ENCODE results near the gene RINL.
A peak's percentile ranks its signal among the peaks of the same experiment; 100 is the strongest.

Gene RINL

GRCh38 chr19:38848299-38849146 is 29.6 kb downstream of the RINL start:
- no peak for DNase-seq

DNA sequence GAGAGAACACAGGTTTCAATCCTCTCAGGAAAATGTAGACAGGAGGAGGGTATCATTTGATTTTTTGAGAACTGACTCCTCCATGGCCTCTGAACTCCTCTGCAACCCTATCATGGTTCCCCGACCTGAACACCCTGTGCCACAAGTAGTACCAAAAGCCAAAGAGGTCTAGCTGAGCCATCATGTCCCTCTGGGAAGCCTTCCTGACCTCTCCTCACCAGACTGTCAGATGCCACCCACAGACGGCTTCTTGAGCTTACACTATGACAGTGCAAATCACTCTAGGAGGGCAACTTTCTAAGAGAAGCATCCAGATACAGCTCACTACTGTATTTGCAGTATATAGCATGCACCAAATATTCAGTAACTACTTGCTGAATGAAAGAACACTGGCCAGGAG is 32.0 kb downstream of the RINL start:
- DNase-seq = no peak

GRCh38 chr19:38845374-38846024 is 32.6 kb downstream of the RINL start:
- no peak for DNase-seq

DNA sequence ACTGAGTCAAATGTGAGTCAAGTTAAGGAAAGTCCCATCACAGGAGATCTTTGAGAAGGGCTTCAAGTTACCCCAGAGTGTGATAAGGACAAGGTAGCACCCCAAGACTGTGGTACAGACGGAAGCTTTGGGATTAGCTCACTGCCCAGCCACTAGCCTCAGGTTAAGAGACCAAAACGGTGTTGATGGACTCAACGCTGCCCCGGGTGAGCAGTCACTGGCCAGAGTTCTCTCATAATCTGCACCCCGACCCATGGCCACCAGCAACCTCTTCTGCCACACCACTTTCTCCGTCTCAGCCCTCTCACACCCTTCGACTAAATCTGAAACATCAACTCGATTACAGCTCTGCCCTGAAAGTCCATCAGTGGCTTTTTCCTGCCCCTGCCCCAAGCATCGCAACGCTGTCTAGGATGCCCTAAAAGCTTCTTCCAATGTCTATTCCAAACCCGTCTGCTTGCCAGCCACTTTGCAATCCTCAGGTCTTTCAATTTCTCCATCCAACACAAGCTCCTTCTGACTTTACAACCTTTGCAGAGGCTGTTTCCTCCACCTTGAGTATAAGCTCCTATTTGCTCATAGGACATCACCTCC is 33.9 kb downstream of the RINL start:
- DNase-seq = no peak

DNA sequence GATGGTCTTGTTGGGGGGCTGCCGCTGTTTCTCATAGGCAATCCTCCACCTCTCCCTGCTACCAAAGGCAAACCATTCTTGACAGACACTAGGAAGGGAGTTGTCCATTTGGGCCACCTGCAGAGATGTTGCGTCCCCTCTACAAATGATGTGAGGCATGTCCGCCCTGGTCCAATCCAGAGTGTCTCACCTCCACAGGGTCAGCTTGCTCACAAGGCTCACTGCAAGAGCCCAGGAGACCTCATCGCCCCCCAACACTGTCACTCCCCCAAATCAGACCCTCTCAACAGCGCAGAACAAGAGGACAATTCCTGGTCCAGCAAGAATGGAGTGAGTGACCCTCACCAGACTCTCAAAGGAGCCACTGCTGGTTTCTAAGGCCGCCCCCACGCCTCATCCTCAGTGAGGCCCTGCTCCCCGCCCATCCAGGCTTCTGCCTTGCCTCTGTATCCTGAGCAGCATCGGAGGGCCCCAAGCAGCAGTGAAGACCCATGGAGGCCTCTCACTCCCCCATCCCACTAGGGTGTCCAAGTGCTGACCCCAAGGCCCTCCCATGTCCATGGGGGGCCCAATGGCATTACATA is 34.8 kb downstream of the RINL start:
- DNase-seq = no peak

DNA sequence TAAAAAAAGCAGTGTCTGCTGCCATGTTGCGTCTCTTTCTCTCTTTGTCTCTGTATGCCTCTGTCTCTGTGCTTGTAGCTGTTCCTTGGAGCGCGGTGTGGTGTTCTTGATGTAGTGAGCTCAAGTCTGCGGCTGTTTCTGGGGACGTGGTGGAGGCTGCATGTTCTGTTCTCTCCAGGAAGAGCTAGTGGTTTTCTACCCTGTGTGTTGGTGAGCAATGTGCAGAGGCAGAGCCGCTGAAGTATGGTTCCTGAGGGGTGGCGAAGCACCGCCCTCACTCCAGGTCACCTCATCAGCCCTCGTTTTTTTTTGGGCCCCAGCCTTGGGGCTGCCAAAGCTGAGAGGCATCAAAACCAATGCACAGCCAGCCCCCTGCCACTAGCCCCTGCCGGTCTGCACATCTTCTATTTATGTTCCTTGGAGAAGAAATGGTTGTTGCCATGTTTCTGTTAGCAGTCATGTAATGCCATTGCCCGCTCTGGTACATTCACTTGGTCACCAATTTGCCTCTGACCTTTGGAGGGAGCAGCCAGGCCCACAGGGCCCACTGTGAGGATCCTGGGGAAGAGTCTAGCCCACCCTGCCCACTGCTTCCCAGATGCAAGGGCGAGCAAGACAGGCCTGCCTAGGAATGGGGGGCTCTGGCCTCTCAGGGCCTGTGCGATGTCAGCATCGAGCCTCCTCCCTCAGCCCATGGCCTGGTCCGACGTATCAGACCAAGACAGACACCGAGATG is 35.5 kb downstream of the RINL start:
- peak; percentile 78 for DNase-seq

DNA sequence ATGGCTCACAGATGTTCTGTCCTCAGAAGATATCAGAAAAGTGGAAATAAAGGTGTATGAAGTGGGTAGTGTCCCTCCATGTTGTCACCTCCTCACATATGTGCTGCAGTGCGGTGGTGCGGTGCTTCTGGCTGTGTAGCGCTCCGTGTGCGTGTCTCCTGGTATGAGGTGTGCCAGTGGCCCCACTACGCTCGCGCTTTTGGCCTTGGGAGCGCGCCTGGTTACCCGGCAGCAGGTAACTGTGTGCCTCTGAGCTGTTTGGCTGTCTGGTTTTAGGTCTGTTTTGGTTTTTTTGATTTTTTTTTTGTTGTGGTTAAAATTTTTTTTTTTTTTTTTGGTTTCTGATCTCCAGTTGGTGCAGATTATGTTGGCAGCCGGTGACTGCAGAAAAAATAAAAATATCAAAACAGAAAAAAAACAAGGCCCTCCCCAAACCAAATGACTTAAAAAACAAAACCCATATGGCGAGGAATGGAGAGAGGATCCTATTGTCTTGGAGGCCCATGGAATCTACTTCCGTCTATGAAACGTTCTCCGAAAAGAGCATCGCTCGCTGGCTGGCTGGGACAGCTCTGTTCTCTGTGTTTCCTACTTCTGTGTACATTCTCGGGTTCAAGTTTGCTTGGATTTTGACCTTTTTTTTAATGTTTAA is 36.2 kb downstream of the RINL start:
- peak; percentile 71 for DNase-seq

- no peak for DNase-seq
Observed at GRCh38 chr19:38841180-38841766, 36.8 kb downstream of the RINL start.

DNA sequence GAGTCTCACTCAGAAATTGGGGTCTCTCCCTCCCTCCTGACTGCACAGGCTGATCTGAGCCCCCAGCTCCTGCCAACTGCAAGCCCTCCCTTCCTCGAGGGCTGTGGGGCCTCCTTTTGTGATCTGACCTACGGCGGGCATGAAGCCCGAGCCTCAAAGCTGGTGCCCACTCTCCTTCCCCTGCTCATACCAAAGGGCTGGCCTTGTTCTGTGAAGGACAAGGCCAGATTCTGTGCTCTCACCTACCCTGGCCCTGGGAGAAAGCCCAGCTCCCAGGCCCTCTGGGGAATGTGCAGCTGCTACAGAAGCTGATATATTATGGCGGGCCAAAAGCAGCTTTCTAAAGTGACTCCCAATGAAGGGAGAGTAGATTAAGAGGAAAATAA is 37.5 kb downstream of the RINL start:
- no peak for DNase-seq

DNA sequence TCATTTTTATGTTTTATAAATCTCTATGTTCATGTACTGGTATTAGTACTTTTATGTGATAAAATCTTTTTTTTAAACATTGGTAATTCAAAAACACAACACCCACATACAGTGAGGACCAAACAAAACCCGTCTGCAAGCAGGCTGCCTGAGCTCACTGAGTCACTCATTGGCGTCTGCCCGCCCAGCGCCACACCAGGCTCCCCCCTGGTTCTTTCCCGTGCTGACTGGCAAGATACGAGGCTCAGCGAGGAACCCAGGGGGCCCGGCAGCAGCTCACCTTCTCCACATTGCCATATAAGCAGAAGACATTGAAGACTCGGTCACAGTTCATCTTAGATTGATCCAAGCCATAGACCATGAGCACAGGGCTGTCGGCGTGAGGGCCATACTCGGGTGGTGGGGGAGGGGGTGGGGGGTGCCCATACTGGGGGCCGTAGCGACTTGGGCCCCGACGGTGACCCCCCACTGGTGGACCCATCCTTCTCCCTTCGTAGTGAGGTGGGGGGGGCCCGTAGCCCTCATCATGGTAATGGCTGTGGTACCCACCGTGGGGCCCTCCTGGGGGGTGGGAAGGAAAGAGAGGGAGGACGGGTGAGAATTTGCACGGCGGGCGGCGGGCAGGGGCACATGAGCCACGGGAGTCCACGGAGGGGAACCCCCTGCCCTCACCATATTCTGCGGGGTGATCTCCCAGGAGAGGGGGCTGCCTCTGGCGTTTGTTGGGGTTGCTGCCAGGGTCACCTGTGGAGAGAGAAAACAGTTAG is 38.1 kb downstream of the RINL start:
- no peak for DNase-seq

DNA sequence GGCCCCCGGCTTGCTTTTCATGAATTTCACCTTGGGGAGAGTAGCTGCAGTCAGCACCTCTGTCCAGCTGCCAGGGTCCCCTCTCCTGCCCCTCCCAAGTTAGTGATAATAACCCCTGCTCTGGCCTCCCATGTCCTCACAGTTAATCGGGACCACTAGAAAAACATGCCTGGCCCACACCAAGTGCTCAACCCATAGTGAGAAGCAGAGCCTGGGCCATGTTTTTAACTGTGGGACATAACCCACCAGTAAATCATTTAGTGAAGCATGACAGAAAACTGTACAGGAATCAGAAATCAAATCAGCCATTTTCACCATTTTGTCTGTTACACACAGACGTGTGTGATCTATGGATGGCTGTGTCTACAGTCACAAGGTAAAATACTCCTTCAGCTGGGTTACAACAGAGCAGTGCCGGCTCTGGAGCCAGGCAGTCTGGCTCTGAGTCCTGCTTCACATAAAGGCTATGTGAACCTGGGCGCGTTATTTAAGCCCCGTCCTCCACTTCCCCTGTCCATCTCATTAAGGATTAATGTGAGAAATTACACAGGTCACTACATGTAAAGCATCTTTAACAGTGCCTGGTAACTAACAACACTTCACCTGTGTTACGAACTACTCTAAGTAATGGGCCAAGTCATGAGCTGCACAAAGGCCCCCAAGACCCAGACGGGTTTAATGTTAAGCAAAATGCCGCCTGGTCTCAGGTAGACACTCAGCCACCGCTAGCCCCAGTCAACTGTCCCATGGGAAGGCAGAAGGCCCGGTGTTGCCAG is 38.9 kb downstream of the RINL start:
- DNase-seq = no peak

DNA sequence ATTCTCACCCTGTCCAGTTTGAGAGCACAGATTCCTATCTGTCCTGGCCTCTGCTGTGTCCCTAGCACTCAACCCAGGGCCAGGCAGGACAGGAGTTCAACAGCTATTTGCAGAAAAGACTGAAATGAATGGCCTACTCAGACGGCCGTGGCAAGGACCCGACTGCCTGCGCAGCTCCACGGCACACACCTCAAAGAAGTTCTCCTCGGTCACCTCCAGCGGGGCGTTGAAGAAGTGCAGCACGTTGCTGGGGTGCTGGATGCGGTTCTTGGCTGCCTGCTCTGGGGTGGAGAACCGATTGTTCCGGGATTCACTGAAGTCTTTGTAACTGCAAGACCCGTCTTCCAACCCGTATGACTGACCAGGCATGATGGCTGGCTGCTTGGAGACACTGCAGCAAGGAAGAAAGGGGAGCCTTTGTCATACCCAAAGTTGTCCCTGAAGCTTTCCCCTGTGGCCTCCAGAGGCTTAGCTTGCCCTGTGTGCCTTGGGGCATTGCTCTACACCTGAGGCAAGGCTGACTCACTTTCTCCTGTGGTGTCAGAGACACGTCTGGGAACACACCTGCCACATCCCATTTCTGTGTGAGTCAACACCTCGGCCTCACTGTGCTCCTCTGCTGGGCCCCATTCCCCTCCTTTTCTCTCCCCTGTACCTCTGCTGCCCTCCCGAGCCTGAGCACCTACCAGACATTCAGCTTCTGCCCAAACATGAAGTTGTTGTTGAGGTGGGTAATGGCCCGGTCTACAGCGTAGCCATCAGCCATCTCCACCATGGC is 39.7 kb downstream of the RINL start:
- DNase-seq = no peak

- no peak for DNase-seq
Observed at GRCh38 chr19:38837656-38838121, 40.4 kb downstream of the RINL start.

DNA sequence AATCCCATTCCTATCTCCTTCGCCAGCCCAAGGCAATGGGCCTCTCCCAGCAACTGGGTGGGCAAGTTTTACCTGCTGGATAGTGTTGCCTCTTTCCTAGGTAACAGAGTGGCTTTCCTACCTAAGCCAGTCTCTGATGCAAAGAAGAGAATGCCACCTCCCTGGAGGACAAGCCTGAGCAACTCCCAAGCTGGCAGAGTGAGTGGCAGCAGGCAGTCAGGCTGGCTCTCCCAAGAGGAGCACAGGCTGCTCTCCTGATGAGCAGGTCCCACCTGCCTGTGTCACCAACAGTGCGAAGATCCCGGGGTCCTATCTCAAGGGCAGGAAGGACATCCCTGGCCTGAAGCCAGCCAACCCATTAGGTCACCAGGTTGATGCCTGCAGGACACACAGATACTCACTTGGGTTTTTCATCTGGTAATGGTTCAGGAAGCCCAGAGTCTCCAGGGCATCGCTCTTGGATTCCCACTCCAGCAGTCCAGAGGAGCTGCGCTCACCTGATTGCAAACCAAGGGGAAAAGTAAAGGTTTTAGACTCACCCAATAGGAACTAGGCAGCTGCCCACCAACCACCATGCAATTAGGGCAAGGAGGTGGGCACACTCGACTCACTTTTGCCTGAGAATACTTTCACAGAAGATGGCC is 41.0 kb downstream of the RINL start:
- DNase-seq = no peak

GRCh38 chr19:38836159-38836982 is 41.7 kb downstream of the RINL start:
- no peak for DNase-seq

GRCh38 chr19:38834590-38834989 is 43.5 kb downstream of the RINL start:
- no peak for DNase-seq

DNA sequence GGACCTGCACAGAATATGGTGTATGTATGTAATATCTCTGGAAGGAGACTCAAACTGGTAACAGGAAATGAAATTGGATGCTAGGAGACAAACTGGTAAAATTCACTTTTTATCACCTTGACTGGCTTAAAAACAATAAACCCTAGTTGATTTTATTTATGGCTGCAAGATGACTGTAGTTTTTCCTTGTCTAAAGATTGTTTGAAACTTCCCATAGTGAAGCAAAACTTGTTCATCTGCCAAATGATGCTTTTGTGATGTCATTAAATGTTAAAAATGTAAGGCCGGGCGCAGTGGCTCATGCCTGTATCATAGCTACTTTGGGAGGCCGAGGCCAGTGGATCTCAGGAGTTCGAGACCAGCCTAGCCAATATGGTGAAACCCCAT is 44.0 kb downstream of the RINL start:
- no peak for DNase-seq

DNA sequence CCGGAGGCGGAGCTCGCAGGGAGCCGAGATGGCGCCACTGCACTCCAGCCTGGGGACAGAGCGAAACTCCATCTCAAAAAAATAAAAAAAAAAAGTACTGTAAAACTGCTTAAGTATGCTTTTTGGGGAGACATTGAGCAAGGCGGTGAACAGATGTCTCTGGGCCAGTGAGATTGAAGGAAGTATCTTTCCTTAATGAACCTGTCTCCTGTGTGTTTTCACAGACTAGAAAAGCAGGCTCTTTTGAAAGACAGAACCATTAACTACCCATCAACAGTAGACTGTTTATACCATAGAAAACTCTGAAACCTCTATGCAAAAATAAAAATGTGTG is 45.0 kb downstream of the RINL start:
- DNase-seq = no peak

All from CD4-positive, alpha-beta T cell treated with Interleukin-21 for 1 hour (primary cell).